OCI-LY1 (cell line): ENCODE data around the gene NBDY.
A peak's percentile ranks its signal among the peaks of the same experiment; 100 is the strongest.

Experiments used
- EZH2 ChIP-seq: fragments of 200-600 bp; sonication (generic), shearing (Covaris generic); IDR thresholded peaks from 2 replicates; pipeline ENCODE4 v1.8.0; 2017; ENCODE audit warnings: borderline replicate concordance, mixed run types, mild to moderate bottlenecking, antibody characterized with exemption, low read length, moderate library complexity, mixed read lengths
- TF ChIP-seq, protein P1 (sequence below): fragments of 200-600 bp; sonication (generic), shearing (Covaris generic); IDR thresholded peaks from 2 replicates; pipeline ENCODE4 v1.5.1; 2017; ENCODE audit warnings: mild to moderate bottlenecking, antibody characterized with exemption, low read length, moderate library complexity, mixed read lengths

GRCh38 chrX:56763556-56764152 is 34.6 kb downstream of the NBDY start:
- TF ChIP-seq, protein P1, sequence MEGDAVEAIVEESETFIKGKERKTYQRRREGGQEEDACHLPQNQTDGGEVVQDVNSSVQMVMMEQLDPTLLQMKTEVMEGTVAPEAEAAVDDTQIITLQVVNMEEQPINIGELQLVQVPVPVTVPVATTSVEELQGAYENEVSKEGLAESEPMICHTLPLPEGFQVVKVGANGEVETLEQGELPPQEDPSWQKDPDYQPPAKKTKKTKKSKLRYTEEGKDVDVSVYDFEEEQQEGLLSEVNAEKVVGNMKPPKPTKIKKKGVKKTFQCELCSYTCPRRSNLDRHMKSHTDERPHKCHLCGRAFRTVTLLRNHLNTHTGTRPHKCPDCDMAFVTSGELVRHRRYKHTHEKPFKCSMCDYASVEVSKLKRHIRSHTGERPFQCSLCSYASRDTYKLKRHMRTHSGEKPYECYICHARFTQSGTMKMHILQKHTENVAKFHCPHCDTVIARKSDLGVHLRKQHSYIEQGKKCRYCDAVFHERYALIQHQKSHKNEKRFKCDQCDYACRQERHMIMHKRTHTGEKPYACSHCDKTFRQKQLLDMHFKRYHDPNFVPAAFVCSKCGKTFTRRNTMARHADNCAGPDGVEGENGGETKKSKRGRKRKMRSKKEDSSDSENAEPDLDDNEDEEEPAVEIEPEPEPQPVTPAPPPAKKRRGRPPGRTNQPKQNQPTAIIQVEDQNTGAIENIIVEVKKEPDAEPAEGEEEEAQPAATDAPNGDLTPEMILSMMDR = peak; percentile 43; the same call in 1 of the 2 replicates
- no peak for TF ChIP-seq EZH2
